ENCODE data around the gene AKAP13.

- TF ChIP-seq CEBPB (IDR thresholded peaks at IDR 0.05) (no peak), EP300 (IDR thresholded peaks at IDR 0.05; ENCODE audit: borderline replicate concordance) (no peak), MAX (IDR thresholded peaks at IDR 0.05) (no peak), REST (IDR thresholded peaks at IDR 0.05; ENCODE audit: low read depth) (no peak), YY1 (IDR thresholded peaks at IDR 0.05; ENCODE audit: low read depth) (no peak), TCF12 (IDR thresholded peaks at IDR 0.05; ENCODE audit: low read depth) (no peak), ZBTB7A (IDR thresholded peaks at IDR 0.05; ENCODE audit: low read depth) (no peak), EGR1 (IDR thresholded peaks at IDR 0.05) (no peak), RAD21 (IDR thresholded peaks at IDR 0.05; ENCODE audit: low read depth) (no peak)
Observed at GRCh38 chr15:85591622-85592021, 211.2 kb downstream of the AKAP13 start.
